SK-N-SH treated with all-trans-retinoic acid at 6 μM for 48 hours (cell line): Measurements from ENCODE around the gene SDHB.
A peak's percentile ranks its signal among the peaks of the same experiment; 100 is the strongest.

Experiments used
- ATAC-seq: fragments of 200-7000 bp; cut with Tn5 transposase; 3 replicates; pipeline ENCODE4 v1.9.1; 2020; ENCODE audit warnings: mild to moderate bottlenecking, moderate library complexity
- ARNTL ChIP-seq: fragments of 450-650 bp; formaldehyde crosslinking; IDR thresholded peaks from 2 replicates; pipeline ENCODE4 v1.5.0; 2020; ENCODE audit warnings: low read depth, mild to moderate bottlenecking, moderate library complexity, borderline replicate concordance
- BACH2 ChIP-seq: fragments of 250-450 bp; sonication (Bioruptor Pico); IDR thresholded peaks from 2 replicates; pipeline ENCODE4 v1.9.0; 2021; ENCODE audit warnings: mild to moderate bottlenecking, borderline replicate concordance
- CSDC2 ChIP-seq: fragments of 250-450 bp; sonication (Bioruptor Pico); IDR thresholded peaks from 2 replicates; pipeline ENCODE4 v1.5.0; 2020; ENCODE audit warnings: mild to moderate bottlenecking, moderate library complexity
- ESRRG ChIP-seq: fragments of 250-450 bp; sonication (Bioruptor Pico); IDR thresholded peaks from 2 replicates; pipeline ENCODE4 v1.6.1; 2021; ENCODE audit warnings: mild to moderate bottlenecking
- GLIS3 ChIP-seq: fragments of 250-450 bp; sonication (Bioruptor Pico); IDR thresholded peaks from 2 replicates; pipeline ENCODE4 v1.5.0; 2020; ENCODE audit warnings: mild to moderate bottlenecking, moderate library complexity
- ISL1 ChIP-seq: fragments of 250-450 bp; sonication (Bioruptor Pico); IDR thresholded peaks from 2 replicates; pipeline ENCODE4 v2.1.2; 2022; ENCODE audit warnings: mild to moderate bottlenecking, moderate library complexity
- OSR1 ChIP-seq: fragments of 250-450 bp; sonication (Bioruptor Pico); IDR thresholded peaks from 2 replicates; pipeline ENCODE4 v1.8.0; 2022; ENCODE audit warnings: moderate library complexity, mild to moderate bottlenecking, inconsistent platforms
- PPARA ChIP-seq: fragments of 250-450 bp; sonication (Bioruptor Pico); IDR thresholded peaks from 2 replicates; pipeline ENCODE4 v1.5.0; 2020; ENCODE audit warnings: mild to moderate bottlenecking, borderline replicate concordance
- RARB ChIP-seq: fragments of 250-450 bp; sonication (Bioruptor Pico); IDR thresholded peaks from 2 replicates; pipeline ENCODE4 v1.8.0; 2021; ENCODE audit warnings: mild to moderate bottlenecking, moderate library complexity
- SNAI2 ChIP-seq: fragments of 250-450 bp; sonication (Bioruptor Pico); IDR thresholded peaks from 2 replicates; pipeline ENCODE4 v1.5.0; 2020; ENCODE audit warnings: mild to moderate bottlenecking, moderate library complexity
- TCF4 ChIP-seq: fragments of 250-450 bp; sonication (Bioruptor Pico); IDR thresholded peaks from 2 replicates; pipeline ENCODE4 v1.8.0; 2021; ENCODE audit warnings: mild to moderate bottlenecking, moderate library complexity, borderline replicate concordance
- TOX ChIP-seq: fragments of 250-450 bp; sonication (Bioruptor Pico); IDR thresholded peaks from 2 replicates; pipeline ENCODE4 v1.8.0; 2021; ENCODE audit warnings: mild to moderate bottlenecking, moderate library complexity, borderline replicate concordance
- ZC3H10 ChIP-seq: fragments of 250-450 bp; sonication (Bioruptor Pico); IDR thresholded peaks from 2 replicates; pipeline ENCODE4 v1.5.1; 2021; ENCODE audit warnings: mild to moderate bottlenecking, moderate library complexity
- ZFP3 ChIP-seq: fragments of 250-450 bp; sonication (Bioruptor Pico); IDR thresholded peaks from 2 replicates; pipeline ENCODE4 v1.5.0; 2020; ENCODE audit warnings: mild to moderate bottlenecking, moderate library complexity
- ZFP30 ChIP-seq: fragments of 450-650 bp; formaldehyde crosslinking; IDR thresholded peaks from 2 replicates; pipeline ENCODE4 v1.5.0; 2022; ENCODE audit warnings: mild to moderate bottlenecking, moderate library complexity
- ZNF565 ChIP-seq: fragments of 450-650 bp; formaldehyde crosslinking; conservative IDR thresholded peaks from 2 replicates; pipeline ENCODE4 v1.5.0; 2020; ENCODE audit warnings: low read depth, mild to moderate bottlenecking, moderate library complexity
- ZNF70 ChIP-seq: fragments of 450-650 bp; formaldehyde crosslinking; IDR thresholded peaks from 2 replicates; pipeline ENCODE4 v1.5.0; 2020; ENCODE audit warnings: mild to moderate bottlenecking, moderate library complexity
- ZNF8 ChIP-seq: fragments of 450-650 bp; formaldehyde crosslinking; IDR thresholded peaks from 2 replicates; pipeline ENCODE4 v1.5.0; 2020; ENCODE audit warnings: mild to moderate bottlenecking, moderate library complexity
- TF ChIP-seq, protein P1 (sequence below): fragments of 250-450 bp; sonication (Bioruptor Pico); IDR thresholded peaks from 2 replicates; pipeline ENCODE4 v1.8.0; 2020; ENCODE audit warnings: mild to moderate bottlenecking, moderate library complexity, borderline replicate concordance
- TF ChIP-seq, protein P2 (sequence below): fragments of 250-450 bp; sonication (Bioruptor Pico); IDR thresholded peaks from 2 replicates; pipeline ENCODE4 v1.8.0; 2021; ENCODE audit warnings: low read depth, mild to moderate bottlenecking, moderate library complexity, borderline replicate concordance
- TF ChIP-seq, protein P3 (sequence below): fragments of 250-450 bp; sonication (Bioruptor Pico); IDR thresholded peaks from 2 replicates; pipeline ENCODE4 v1.5.0; 2020; ENCODE audit warnings: mild to moderate bottlenecking, moderate library complexity
- TF ChIP-seq, protein P4 (sequence below): fragments of 250-450 bp; sonication (Bioruptor Pico); IDR thresholded peaks from 2 replicates; pipeline ENCODE4 v1.5.1; 2021; ENCODE audit warnings: mild to moderate bottlenecking, moderate library complexity

The SDHB gene

DNA sequence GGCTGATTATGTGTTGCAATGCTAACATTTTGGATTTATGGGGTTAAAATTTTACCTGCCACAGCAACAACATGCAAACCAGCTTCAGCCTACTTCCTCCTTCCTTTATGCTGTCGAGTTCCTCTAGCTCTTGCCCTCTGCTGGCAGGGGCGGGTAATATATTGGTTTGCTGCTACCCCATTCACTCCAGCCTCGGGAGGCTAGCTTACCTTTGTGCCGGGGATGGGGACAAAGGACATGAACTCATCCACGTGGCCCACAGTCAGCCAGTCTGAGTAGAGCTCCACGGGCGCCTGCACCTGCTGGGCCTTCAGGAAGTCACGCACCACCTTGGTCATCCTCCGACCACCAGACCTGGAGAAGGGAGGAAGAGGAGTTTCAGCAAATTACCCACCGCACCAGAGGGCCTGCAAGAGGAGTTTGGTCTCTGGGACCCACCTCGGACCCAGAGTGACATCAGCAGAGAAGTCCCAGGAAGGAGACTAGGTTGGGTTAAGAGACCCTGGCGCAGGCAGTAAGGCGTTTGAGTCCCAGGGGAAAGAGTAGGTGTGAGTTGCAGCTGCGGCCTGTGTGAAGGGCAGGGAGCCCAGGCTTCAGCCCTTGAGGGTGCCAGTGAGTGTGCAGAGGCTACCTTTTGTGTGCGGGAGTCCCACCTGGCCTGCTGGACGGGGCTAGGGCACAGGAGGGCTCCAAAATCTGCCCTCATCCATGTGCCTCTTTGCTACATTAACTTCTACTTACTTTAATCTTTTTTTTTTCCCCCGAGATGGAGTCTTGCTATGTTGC lies 21.8 kb upstream of the SDHB start:
- TF ChIP-seq OSR1 (CRISPR knock-in tag) (no peak), BACH2 (CRISPR knock-in tag) (no peak), ZNF8 (CRISPR knock-in tag) (no peak), ZC3H10 (CRISPR knock-in tag) (no peak), ZFP3 (no peak), GLIS3 (CRISPR knock-in tag) (no peak), TOX (no peak), RARB (CRISPR knock-in tag) (no peak), ZNF70 (CRISPR knock-in tag) (no peak), SNAI2 (CRISPR knock-in tag) (no peak), ZFP30 (no peak), ISL1 (CRISPR knock-in tag) (no peak), PPARA (CRISPR knock-in tag) (no peak), CSDC2 (CRISPR knock-in tag) (no peak), ARNTL (no peak), ESRRG (CRISPR knock-in tag) (no peak), TCF4 (CRISPR knock-in tag) (no peak)
- TF ChIP-seq, protein P1, sequence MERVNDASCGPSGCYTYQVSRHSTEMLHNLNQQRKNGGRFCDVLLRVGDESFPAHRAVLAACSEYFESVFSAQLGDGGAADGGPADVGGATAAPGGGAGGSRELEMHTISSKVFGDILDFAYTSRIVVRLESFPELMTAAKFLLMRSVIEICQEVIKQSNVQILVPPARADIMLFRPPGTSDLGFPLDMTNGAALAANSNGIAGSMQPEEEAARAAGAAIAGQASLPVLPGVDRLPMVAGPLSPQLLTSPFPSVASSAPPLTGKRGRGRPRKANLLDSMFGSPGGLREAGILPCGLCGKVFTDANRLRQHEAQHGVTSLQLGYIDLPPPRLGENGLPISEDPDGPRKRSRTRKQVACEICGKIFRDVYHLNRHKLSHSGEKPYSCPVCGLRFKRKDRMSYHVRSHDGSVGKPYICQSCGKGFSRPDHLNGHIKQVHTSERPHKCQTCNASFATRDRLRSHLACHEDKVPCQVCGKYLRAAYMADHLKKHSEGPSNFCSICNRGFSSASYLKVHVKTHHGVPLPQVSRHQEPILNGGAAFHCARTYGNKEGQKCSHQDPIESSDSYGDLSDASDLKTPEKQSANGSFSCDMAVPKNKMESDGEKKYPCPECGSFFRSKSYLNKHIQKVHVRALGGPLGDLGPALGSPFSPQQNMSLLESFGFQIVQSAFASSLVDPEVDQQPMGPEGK (CRISPR knock-in tag): no peak
- TF ChIP-seq, protein P2, sequence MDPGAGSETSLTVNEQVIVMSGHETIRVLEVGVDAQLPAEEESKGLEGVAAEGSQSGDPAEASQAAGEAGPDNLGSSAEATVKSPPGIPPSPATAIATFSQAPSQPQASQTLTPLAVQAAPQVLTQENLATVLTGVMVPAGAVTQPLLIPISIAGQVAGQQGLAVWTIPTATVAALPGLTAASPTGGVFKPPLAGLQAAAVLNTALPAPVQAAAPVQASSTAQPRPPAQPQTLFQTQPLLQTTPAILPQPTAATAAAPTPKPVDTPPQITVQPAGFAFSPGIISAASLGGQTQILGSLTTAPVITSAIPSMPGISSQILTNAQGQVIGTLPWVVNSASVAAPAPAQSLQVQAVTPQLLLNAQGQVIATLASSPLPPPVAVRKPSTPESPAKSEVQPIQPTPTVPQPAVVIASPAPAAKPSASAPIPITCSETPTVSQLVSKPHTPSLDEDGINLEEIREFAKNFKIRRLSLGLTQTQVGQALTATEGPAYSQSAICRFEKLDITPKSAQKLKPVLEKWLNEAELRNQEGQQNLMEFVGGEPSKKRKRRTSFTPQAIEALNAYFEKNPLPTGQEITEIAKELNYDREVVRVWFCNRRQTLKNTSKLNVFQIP (CRISPR knock-in tag): no peak
- TF ChIP-seq, protein P3, sequence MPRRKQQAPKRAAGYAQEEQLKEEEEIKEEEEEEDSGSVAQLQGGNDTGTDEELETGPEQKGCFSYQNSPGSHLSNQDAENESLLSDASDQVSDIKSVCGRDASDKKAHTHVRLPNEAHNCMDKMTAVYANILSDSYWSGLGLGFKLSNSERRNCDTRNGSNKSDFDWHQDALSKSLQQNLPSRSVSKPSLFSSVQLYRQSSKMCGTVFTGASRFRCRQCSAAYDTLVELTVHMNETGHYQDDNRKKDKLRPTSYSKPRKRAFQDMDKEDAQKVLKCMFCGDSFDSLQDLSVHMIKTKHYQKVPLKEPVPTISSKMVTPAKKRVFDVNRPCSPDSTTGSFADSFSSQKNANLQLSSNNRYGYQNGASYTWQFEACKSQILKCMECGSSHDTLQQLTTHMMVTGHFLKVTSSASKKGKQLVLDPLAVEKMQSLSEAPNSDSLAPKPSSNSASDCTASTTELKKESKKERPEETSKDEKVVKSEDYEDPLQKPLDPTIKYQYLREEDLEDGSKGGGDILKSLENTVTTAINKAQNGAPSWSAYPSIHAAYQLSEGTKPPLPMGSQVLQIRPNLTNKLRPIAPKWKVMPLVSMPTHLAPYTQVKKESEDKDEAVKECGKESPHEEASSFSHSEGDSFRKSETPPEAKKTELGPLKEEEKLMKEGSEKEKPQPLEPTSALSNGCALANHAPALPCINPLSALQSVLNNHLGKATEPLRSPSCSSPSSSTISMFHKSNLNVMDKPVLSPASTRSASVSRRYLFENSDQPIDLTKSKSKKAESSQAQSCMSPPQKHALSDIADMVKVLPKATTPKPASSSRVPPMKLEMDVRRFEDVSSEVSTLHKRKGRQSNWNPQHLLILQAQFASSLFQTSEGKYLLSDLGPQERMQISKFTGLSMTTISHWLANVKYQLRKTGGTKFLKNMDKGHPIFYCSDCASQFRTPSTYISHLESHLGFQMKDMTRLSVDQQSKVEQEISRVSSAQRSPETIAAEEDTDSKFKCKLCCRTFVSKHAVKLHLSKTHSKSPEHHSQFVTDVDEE (CRISPR knock-in tag): no peak
- peak; percentile 61; the same call in 2 of the 3 replicates for ATAC-seq

DNA sequence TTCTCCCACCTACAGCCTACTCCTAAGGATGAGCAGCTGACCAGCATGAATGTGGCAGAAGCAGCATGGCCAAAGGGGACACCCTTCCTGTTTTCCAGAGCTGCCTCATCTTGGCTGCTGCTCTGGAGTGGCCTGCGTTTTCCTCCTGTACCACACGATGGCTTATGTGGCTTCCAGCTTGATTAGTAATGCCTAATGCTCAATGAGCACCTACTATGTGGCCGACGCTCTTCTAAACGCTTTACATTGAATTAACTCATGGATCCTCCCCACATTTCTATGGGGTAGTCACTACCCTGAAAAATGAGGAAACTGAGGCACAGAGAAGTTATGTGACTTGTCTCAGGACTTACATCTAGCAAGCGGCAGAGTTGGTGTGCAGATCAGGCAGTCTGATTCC lies 18.0 kb upstream of the SDHB start:
- no peak for TF ChIP-seq ARNTL
- TF ChIP-seq, protein P4, sequence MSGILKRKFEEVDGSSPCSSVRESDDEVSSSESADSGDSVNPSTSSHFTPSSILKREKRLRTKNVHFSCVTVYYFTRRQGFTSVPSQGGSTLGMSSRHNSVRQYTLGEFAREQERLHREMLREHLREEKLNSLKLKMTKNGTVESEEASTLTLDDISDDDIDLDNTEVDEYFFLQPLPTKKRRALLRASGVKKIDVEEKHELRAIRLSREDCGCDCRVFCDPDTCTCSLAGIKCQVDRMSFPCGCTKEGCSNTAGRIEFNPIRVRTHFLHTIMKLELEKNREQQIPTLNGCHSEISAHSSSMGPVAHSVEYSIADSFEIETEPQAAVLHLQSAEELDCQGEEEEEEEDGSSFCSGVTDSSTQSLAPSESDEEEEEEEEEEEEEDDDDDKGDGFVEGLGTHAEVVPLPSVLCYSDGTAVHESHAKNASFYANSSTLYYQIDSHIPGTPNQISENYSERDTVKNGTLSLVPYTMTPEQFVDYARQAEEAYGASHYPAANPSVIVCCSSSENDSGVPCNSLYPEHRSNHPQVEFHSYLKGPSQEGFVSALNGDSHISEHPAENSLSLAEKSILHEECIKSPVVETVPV: no peak
- TF ChIP-seq SNAI2 (CRISPR knock-in tag): no peak
- TF ChIP-seq, protein P2 (CRISPR knock-in tag): no peak
- no peak for TF ChIP-seq ZNF70 (CRISPR knock-in tag)
- TF ChIP-seq ESRRG (CRISPR knock-in tag): no peak
- no peak for TF ChIP-seq OSR1 (CRISPR knock-in tag)
- TF ChIP-seq BACH2 (CRISPR knock-in tag): no peak
- no peak for TF ChIP-seq CSDC2 (CRISPR knock-in tag)
- TF ChIP-seq GLIS3 (CRISPR knock-in tag): no peak
- TF ChIP-seq ISL1 (CRISPR knock-in tag): no peak
- no peak for TF ChIP-seq ZC3H10 (CRISPR knock-in tag)
- no peak for TF ChIP-seq ZFP3
- no peak for TF ChIP-seq ZFP30
- TF ChIP-seq, protein P3 (CRISPR knock-in tag): no peak
- no peak for TF ChIP-seq RARB (CRISPR knock-in tag)
- TF ChIP-seq PPARA (CRISPR knock-in tag): no peak
- TF ChIP-seq ZNF565 (CRISPR knock-in tag): no peak
- ATAC-seq: no peak
